Measurements from ENCODE around the gene SLC22A3.
"Not testable (repeated sequence)": the region's sequence is repeated elsewhere in the genome, so short reads cannot be mapped to it uniquely, and the experiment has no call there.

The SLC22A3 gene

DNA sequence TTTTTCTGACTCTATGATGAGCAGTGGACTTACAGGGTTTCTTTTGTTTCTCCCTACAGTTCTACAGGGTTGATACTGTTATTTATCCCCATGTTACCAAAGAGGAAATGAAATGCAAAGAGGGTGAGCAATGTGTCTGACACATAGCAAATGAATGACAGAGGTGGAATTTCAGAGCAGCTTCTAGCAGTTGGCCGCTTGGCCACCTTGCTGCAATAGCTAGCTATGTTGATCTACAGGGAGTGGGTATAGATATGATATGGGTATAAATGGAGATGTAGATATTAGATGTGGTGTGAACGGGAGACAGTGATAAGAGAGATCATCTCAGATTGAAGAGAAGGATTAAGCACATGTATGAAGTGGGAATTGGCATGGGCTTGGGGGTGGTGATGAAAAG lies 10.9 kb upstream of the SLC22A3 start:
- DNase-seq: peak in 1 of 2 experiments; percentile 44

DNA sequence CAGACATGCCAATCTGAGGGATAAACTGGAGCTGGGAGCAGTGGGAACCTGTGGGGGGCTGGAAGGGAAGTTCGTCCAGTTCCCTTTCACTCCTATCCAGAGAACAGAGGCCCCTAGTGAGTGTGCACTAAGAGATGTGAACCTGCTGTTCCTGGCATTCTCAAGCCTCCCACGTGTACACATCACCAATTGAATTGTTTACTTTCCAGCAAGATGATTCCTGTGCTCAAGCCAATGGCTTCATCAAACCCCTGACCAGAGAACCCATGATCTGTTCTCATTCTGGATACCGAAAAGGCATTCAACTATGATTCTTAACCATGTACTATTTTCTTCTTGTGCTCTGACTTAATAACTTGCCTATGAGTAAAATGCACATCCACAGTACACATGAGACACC lies 10.2 kb upstream of the SLC22A3 start:
- no peak for DNase-seq

DNA sequence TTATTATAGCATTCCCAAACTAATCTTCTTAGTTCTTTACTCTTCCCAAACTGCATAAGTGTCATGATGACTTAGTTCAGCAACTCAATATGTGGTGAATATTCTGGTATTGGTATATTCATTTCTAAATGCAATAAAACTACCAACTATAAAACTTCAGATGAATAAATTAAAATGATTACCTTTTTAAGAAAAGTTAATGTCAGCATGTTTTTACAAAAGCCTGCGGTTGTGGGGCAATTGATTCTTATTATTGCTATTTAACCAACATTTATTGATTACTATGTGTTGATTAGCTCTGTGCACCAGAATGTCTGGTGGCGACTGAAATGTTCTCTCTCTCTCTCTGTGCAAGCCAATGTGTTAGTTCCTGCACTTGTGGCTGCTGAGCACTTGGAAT lies 5.0 kb upstream of the SLC22A3 start:
- no peak for DNase-seq

- no peak for DNase-seq
These were observed 3.9 kb upstream of the SLC22A3 start for GRCh38 chr6:160344271-160344670.

DNA sequence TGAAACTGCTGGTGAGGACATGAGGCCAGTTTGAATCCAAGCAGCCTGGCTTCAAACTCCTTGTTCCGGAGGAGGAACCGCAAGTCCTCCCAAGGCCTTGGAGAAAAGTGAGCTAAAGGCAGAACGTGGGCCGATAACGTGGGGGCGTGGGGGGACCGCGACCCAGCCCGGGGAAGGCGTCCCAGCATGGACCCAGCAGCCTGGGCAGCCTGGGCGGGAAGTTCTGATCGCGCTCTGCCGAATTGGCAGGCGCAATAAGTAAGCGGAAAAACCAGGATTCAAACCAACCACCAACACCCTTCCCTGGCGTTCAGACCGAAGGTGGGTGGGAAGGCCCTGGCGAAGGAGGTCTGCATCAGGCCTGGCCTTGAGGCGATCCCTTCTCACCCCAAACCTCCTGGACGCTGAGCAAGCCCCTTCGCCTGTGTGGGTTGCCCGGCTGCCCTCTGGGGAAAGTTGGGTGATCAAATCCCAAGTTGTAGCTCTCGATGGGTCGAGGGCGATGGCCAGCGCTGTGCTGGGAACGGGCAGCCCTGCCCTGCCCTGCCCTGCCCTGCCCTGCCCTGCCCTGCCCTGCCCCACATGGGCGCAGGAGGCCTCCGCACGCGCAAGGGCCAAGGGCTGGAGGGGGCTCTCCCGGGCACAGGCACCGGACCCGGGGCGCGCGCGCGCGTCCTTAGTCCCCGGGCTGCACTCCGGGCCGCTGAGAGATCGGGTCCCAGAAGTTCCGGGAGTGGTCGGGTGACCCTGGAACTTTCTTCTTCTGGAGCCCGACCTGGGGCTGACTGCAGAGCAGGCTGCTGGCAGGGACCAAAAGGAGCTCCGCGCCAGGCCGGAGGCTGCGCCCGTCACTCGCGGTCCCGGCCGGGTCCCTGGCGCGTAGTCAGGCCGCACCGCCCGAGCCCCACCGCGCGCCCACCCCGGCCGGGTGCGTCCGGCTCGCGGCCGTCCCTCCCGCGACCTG lies 637 bp upstream of the SLC22A3 start:
- no peak for DNase-seq

GRCh38 chr6:160349020-160349441 lies 853 bp downstream of the SLC22A3 start:
- DNase-seq: no peak

DNA sequence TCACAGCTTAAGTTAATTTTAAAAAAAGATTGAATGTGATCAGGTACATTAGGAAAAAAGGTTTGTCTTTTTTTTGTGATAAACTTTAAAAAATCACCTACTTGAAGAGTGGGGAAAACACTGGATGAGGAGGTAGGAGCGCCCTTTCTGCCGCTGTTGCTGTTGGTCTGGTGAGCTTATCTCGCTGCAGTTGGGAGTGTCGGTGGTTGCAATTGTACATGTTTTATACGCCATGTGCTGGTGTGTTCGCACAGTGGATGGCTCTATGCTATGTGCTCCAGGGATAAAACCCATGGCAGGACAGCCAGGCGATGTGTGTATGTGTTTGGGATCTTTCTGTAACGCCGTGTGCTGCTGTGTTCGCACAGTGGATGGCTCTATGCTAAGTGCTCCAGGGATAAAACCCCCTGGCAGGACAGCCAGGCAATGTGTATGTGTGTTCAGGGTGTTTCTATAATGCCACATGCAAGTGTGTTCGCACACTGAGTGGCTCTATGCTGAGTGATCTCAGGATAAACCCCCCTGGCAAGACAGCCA lies 1.7 kb downstream of the SLC22A3 start:
- DNase-seq: no peak

DNA sequence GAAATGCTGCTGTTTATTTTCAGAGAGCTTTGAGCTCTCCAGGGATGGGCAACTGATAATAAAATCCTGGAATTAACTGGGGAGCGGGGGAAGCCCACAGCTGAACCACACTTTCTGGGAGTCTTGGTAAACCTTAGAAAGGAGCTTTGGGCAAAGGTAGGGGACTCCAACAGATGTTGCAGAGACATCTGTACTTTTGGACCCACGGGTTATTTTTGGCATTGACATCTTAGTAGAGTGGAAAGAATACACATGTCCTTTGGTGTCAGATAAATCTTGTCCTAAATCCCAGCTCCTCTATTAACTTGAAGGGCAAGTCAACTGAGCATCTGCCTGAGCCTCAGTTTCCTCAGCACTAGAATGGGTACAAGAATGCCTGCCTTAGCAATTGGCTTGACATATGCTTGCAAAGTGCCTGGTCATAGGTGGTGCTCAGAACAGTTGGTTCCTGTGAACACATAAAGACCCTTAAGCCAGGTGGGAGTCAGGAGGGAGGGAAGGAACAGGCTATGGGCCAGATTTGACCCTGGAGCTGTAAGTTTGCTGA lies 5.8 kb downstream of the SLC22A3 start:
- DNase-seq: no peak

DNA sequence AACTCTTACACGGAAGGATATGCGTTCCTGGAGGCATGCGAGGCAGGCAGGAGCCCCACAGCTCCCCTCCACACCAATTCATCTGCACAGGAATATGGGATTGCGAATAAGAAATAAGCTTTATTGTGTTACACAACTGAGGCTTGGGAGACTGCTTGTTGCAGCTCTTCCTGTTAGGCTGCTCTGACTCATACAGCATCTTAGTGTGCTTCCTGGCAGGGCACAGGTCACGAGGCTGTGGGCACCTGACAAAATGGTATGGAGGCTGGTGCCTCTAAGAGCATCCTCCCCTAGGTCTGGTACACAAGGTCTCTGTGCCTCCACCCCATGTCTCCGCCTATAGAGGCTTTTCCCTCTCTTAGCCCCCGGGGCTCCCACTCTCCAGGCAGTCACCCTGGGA lies 6.8 kb downstream of the SLC22A3 start:
- peak; percentile 10 to 23 for DNase-seq

- DNase-seq: no peak
These were observed 8.0 kb downstream of the SLC22A3 start for GRCh38 chr6:160356074-160356744.

- no peak for DNase-seq
These were observed 8.9 kb downstream of the SLC22A3 start for GRCh38 chr6:160357088-160357487.

- DNase-seq: no peak
These were observed 10.3 kb downstream of the SLC22A3 start for GRCh38 chr6:160358225-160359119.

GRCh38 chr6:160360955-160361354 lies 12.8 kb downstream of the SLC22A3 start:
- DNase-seq: no peak

- DNase-seq: no peak
These were observed 14.4 kb downstream of the SLC22A3 start for GRCh38 chr6:160362556-160362955.

GRCh38 chr6:160363016-160363996 lies 15.1 kb downstream of the SLC22A3 start:
- DNase-seq: no peak

GRCh38 chr6:160365117-160365516 lies 16.9 kb downstream of the SLC22A3 start:
- DNase-seq: no peak

GRCh38 chr6:160367798-160368547 lies 19.8 kb downstream of the SLC22A3 start:
- no peak for DNase-seq

DNA sequence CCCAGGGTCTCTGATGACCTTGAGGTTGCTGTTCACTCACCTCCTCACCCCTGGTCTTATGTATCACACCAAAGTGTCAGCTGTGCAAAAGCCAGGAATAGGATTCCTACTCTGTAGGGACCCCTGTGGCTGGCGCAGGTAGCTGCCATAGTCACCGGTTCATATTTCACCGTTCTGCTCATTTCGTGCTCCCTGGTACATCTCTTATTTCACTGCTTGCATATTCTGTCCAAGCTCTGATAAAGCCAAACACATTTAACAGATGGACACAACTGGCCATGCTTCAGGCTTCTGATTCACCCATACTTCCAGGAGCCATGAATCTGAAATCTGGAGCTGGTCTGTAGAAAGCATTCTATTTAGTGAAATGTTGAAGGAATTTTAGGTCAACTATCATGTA lies 20.5 kb downstream of the SLC22A3 start:
- DNase-seq: no peak

DNA sequence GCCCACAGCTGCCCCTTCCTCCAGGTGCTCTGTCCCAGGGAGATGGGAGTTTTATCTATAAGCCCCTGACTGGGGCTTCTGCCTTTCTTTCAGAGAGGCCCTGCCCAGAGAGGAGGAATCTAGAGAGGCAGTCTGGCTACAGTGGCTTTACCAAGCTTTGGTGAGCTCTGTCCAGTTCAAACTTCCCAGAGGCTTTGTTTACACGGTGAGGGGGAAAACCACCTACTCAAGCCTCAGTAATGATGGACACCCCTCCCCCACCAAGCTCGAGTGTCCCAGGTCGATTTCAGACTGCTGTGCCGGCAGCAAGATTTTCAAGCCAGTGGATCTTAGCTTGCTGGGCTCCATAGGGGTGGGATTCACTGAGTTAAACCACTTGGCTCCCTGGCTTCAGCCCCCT lies 25.4 kb downstream of the SLC22A3 start:
- DNase-seq: not testable (repeated sequence)

GRCh38 chr6:160374836-160375560 lies 26.8 kb downstream of the SLC22A3 start:
- no peak for DNase-seq
